Stimulated activated CD4-positive, alpha-beta T cell treated with anti-CD3 and anti-CD28 coated beads, TNF-alpha, amount 100 ng/mL, for 48 hours (primary cell): ENCODE data around the gene DDX59.
A peak's percentile ranks its signal among the peaks of the same experiment; 100 is the strongest.

Experiments used
- DNase-seq, 3 donors: peaks; one replicate each; pipeline ENCODE4 v3.0.0-alpha.2; 2020; ENCODE audit warnings: low read depth in 3 of 3

Gene DDX59

GRCh38 chr1:200669314-200670241, at the start of gene DDX59:
TSS of gene DDX59 (minus strand) at chr1:200669907. CDS start at chr1:200666740, 3,167 bp downstream.
- peak; percentile 82 to 92 (median 90) for DNase-seq

GRCh38 chr1:200714504-200715187, 44.9 kb upstream of the DDX59 start:
- no peak for DNase-seq

- DNase-seq: no peak
Measured at GRCh38 chr1:200710166-200710565, 40.5 kb upstream of the DDX59 start.

- no peak for DNase-seq
Measured at GRCh38 chr1:200708769-200709168, 39.1 kb upstream of the DDX59 start.

GRCh38 chr1:200708161-200708560, 38.5 kb upstream of the DDX59 start:
- no peak for DNase-seq

GRCh38 chr1:200707116-200707515, 37.4 kb upstream of the DDX59 start:
- no peak for DNase-seq

- no peak for DNase-seq
Measured at GRCh38 chr1:200706111-200706814, 36.6 kb upstream of the DDX59 start.

GRCh38 chr1:200704986-200705500, 35.3 kb upstream of the DDX59 start:
- DNase-seq: no peak

GRCh38 chr1:200699871-200700270, 30.2 kb upstream of the DDX59 start:
- DNase-seq: no peak

GRCh38 chr1:200694738-200695137, 25.0 kb upstream of the DDX59 start:
- no peak for DNase-seq

- DNase-seq: no peak
Measured at GRCh38 chr1:200693327-200693726, 23.6 kb upstream of the DDX59 start.

- no peak for DNase-seq
Measured at GRCh38 chr1:200692316-200692715, 22.6 kb upstream of the DDX59 start.

- no peak for DNase-seq
Measured at GRCh38 chr1:200686620-200687019, 16.9 kb upstream of the DDX59 start.

GRCh38 chr1:200684015-200684414, 14.3 kb upstream of the DDX59 start:
- DNase-seq: no peak

- DNase-seq: no peak
Measured at GRCh38 chr1:200683298-200683697, 13.6 kb upstream of the DDX59 start.

GRCh38 chr1:200681231-200681630, 11.5 kb upstream of the DDX59 start:
- no peak for DNase-seq

- no peak for DNase-seq
Measured at GRCh38 chr1:200676829-200677228, 7.1 kb upstream of the DDX59 start.

GRCh38 chr1:200675588-200675852, 5.8 kb upstream of the DDX59 start:
- no peak for DNase-seq

- no peak for DNase-seq
Measured at GRCh38 chr1:200674838-200675587, 5.3 kb upstream of the DDX59 start.

- DNase-seq: no peak
Measured at GRCh38 chr1:200673952-200674823, 4.5 kb upstream of the DDX59 start.
